Non-pigmented ciliary epithelial cell (primary cell): Measurements from ENCODE around the gene PPP2R5D.

ENCODE experiments used
- DNase-seq: peaks from one replicate; pipeline ENCODE4 v3.0.0-alpha.2; 2010; ENCODE audit warnings: low read depth

PPP2R5D gene

GRCh38 chr6:42963855-42964605 is 20.3 kb upstream of the PPP2R5D start:
- DNase-seq, result no peak

- DNase-seq, result no peak
Observed at GRCh38 chr6:42966571-42966970, 17.8 kb upstream of the PPP2R5D start.

DNA sequence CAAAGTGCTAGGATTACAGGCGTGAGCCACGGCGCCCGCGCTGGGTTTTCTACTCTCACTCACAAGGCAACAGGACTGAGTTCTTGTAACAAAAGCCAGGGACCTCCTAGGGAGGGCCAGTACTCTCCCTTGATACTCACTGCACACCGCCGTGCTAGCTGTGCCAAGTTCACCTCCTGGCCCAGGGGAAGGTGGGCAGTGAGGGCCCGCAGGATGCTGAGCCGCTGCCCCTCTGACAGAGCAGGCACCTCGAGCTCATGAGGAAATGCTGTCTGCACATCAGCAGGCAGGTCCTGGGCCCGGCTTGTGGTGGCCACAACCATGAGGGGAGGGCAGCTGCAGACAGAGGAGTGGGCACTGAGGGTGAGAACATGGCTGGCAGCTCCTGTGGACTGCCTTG is 17.1 kb upstream of the PPP2R5D start:
- no peak for DNase-seq

- DNase-seq, result no peak
Observed at GRCh38 chr6:42968126-42968701, 16.2 kb upstream of the PPP2R5D start.

- no peak for DNase-seq
Observed at GRCh38 chr6:42968783-42969182, 15.6 kb upstream of the PPP2R5D start.

DNA sequence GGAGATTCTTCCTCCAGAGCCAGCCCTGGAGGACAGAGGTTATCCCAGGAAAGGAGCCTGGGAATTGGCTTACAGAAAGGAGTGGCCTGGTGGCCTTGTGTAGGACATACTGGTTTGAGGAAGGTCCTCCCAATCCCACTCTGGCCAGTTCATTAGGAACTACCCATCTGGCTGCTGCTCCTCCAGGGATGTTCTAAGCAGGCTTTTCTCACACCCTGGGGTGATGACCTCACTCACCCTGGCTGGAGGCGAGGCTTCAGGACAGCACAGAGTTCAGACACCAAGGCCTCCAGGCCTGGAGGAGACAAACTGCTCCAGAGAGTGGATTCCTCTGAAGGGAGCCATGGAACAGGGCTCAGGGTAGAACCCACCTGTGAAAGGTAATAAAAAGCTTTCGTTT is 14.9 kb upstream of the PPP2R5D start:
- no peak for DNase-seq

- no peak for DNase-seq
Observed at GRCh38 chr6:42969934-42970333, 14.4 kb upstream of the PPP2R5D start.

DNA sequence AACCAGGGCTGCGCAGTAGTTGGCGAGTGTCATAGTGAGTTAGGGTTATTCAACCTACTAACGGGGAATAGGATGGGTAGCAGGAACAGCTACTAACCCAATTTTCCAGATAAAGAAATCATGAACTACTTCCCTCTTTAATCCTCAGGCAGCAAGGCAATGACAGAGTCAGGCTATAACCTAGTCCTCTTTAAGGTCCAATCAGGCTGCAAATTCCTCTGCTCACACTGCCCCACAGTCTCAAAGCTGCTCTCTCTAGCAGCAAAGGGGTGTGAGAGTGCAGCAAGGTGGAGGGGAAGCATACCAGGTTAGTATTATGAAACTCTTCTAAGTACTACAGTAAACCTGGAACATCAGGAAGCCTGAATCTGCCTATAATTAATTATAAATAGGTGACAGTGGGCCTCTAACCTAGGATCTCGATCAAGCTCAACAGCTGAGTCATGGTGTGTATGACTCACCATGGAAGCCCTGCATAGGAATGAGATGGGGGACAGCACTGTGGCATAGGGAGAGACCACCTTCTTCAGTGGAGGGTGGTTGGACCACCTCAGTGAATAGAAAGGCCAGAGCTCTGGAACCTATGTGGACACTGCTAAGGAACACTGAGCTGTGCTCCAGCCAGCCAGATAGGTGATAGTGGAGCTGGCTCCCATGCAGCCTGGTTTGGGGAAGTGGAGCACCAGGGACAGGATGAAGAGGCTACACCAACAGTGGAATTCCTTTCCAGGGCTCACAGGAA is 13.3 kb upstream of the PPP2R5D start:
- no peak for DNase-seq

- no peak for DNase-seq
Observed at GRCh38 chr6:42971746-42972327, 12.5 kb upstream of the PPP2R5D start.

DNA sequence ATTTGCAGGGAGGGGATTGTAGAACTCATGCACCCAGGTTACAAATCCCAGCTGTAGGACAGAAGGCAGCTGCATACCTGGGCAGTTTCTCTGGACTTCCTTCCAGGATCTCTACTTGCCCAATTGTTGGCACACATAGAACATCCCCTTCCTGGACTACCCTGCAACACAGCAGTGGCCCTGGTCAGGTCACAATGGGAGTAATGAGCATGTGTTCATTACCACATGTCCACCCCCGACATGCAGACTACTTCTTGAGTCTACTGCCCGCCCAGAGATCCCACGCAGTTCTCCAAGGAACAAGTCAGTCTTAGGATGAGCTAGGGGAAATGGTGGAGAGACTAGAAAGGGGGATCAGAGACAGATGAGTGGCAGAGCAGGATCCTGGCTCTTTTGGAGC is 10.4 kb upstream of the PPP2R5D start:
- no peak for DNase-seq

- DNase-seq, result no peak
Observed at GRCh38 chr6:42974919-42975505, 9.4 kb upstream of the PPP2R5D start.

- DNase-seq, result no peak
Observed at GRCh38 chr6:42978487-42978838, 5.9 kb upstream of the PPP2R5D start.

GRCh38 chr6:42978839-42979522 is 5.4 kb upstream of the PPP2R5D start, which contains the start of gene PEX6:
Gene PEX6, minus strand, starts transcription at chr6:42979181. Its CDS starts 31 bp downstream, at chr6:42979150.
- DNase-seq, result no peak

DNA sequence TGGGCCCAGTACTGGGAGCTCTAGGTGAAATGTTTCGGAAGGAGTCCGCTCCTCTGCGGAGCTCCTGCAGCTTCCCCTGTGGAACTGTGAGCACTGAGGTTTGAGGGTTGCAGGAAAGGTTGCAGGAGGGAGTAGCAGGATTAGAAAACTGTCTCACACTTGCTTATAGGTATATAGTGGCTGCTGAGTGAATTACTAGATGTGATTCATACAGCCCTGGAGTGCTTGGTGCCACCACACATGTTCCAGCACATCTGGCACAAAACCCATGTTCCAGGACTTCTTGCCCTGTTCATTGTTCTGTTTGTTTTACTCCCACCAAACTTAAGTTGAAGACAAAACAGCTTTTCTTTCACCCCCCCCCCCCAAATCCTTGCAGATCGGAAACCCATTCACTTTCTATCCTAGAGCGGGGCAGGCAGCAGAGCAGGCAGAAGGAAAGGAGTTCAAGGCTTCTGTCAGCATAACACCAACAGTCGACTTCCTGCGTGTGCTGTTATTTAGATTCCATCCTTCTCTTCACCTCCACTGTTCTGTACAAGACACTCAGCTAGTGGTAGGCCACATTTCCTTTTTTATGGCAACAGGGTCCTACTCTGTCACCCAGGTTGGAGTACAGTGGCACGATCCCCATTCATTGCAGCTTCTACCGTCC is 4.7 kb upstream of the PPP2R5D start:
- no peak for DNase-seq

DNA sequence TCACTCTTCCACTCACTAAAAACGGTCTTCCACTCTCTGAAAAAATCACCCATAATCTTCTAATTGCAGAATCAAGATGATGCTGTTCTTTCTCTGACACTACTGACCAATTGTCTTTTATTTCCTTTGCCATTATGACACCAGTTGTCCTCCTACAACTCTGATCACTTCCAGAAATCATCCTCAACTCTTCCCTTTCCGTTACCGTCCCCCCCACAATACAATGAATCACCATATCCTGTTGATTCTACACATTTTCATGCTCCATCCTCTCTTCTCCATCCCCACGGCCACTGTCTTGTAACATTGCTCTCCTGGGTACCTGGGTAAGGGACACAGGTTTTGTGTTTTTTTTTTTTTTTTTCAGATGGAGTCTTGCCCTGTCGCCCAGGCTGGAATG is 2.5 kb upstream of the PPP2R5D start:
- no peak for DNase-seq

GRCh38 chr6:42984924-42985475 is 630 bp downstream of the PPP2R5D start:
- DNase-seq, result no peak

DNA sequence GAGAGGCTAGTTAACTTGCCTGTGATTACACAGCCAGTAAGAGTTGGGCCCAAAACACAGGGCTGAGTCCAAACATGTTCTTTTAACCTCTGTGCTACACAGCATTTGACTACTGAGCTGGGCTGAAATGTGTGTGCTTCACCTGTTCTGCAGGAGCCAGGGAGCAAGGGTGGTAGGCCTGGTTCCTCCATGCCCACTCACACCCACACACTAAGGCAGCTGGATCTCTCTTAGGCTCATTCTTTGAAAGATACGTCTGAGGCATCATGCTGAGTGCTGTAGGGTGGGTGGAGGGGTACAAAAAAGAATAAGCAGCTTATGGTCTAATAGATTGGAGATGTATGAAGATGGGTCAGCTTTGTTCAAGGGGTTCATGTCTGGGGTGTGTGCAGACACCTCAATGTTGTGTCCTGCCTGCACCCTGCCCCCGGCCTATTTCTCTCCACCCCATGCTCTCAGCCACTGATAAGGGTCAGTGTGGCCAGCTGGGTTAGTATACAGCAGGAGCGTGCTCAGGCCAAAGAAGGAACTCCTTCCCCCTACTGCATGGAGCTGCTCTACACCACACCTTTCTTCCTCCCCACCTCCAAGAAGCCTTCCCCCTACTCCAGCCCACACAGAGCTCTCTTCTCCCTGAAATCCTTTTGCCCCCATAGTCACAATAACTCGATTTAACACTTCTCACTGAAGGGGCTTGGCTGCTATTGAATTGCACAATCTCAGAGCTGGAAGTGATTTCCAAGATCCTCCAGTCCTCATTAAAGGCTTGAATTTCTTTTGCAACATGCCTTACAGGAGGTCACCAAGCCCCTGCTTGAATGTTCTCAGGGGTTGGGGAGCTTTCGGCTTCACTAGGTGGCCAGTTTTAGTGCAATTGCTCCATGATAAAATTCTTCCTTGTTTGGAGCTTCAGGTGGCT is 3.4 kb downstream of the PPP2R5D start:
- no peak for DNase-seq

- no peak for DNase-seq
Observed at GRCh38 chr6:42988486-42989020, 4.2 kb downstream of the PPP2R5D start.

- DNase-seq, result no peak
Observed at GRCh38 chr6:42989923-42990322, 5.6 kb downstream of the PPP2R5D start.

GRCh38 chr6:42993445-42993844 is 9.1 kb downstream of the PPP2R5D start:
- DNase-seq, result no peak
